Fibroblast of skin of left quadriceps (primary cell): ENCODE data around the gene TFF1.

Experiments used
- DNase-seq, 2 experiments: peaks; one replicate each; pipeline ENCODE4 v3.0.0-alpha.2; 2013; ENCODE audit warnings: low read depth in 2 of 2

Gene TFF1

DNA sequence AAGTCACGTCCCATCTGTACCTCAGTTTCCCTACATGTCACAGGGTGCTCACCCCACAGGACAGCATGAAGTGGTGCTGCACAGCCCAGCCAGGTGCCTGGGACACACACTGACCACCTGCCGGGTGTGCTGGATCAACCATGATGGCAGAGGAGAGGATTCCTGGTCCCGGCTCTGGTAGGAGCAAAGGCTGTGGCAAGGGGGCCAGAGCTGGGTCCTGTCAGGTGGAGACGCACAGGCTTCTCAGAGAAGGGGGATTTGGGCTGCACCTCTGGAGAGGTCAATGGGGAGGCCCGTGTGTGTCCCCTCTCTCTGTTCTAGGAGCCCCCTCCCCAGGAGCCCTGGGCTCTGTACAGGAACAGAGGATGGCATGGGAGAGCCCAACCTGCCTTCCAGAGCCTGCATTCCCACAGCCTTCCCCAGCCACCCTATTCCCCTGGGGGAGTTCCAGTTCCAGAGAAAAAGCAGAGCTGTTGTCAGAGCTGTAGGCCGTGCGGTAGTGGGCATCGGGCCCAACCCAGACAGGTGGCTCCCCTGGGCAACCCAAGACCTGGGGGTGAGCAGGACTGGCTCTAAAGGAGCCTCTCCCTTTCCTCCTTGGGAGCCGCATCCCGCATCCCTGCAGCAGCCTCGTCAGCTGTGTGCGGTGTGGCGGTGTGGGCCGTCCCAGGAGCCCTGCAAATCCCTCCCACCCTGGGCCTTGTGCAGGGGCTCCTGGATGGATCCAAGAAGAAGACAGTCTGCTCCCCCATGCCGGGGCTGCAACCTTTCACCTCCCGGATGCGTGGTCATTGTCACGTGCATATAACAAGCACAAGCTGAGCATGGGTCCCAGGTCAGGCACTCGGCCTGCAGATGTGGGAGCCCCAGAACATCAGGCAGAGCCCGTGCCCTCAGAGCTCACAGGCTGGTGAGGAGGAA is 48.2 kb downstream of the TFF1 start:
- DNase-seq = no peak

DNA sequence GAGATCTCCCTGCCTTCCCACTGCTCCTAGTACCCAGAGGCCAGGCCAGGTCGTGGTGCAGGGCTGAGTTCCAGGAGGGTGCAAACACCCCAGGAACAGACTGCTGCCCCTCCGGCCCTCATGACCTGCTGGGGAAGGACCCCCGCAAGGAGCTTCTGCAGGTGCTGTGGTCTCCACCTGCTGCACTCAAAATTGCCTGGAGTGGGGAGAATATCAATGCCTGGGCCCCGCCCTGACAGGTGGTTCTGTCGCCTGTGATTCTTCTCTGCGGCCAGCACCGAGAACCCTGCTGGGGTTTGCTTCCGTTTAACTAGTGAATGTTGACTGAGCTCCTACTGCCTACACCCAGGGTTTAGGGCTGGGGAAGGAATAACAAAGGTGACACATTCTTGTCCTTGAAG is 49.0 kb downstream of the TFF1 start:
- no peak for DNase-seq

DNA sequence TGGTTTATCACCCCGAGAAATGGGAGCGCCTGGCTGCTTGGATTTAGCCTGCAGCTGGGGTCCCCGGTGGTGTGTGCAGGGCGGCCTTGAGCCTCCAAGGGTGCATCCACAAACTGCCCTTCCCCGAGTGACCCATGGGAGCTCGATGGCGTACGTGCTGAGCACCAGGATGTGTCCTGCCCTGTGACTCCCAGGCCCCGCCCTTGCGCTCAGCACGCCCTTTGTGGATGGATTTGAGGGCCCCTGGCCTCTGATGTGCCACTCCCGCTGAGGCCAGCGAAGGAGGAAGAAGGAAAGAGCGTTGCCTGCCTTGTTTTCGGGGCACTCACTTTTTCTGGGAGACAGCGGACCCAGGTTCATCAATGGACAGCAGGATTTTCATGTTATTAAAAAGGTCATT is 49.4 kb downstream of the TFF1 start:
- DNase-seq = no peak

DNA sequence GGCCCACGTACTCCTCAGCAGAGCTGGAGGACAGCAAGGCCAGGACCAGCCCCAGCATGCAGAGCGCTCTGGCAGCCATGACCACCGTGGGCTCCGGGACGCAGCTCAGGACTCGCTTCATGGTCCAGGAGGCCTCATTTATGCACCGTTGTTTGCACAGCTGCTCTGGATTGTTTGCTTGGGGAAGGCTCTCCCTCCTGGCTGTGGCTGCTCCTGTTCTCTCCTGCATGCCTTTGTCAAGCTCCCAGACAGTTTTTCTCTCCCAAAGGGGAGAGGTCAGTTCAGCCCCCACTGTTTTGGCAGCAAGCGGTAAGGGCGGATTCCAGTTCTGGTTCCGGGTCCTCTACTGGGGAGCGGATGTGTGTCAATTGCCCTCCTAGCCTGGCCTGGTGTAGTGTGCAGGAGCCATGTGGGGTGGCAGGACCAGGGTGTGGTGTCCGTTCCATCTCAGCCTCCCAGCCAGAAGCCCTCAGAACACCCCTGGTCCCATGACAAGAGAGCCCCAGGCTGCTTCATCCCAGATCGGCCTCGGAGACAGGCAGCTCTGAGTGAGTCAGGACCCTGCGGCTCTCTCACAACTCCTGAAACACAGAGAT is 50.9 kb downstream of the TFF1 start, which contains the start of gene TFF3:
TFF3 (minus strand) TSS at position 114 of the 596 bp plus-strand sequence; CDS start at position 79, 35 bp downstream.
- no peak for DNase-seq

DNA sequence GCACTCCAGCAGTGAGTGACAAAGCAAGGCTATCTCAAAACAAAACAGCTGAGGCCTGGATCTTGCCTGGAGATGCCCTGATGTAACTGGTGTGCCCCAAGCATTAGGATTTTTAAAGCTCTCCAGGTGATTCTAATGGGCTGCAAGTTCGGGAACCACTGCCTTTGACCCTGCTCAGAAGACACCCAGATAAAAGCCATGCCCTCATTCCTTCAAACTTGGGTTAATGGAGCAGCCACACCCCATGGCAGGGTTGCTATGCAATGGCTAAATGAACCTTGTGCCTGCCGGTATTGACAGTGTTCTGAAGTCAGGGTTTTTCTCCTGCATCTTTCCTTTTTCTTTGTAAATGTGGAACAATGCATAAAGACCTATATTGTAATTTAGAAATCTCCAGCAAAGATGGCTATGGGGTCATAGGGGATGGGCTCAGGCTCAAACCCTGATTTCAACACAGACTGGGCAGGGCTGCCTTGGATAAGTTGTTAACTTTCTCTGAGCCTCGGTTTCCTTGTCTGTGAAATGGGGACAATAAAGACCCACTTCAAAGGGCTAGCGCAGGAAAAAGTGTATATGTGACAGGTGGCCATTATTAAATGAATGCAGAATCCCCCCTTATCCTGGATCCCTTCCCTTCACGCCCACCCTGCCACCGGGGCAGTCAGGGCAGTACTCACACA is 51.6 kb downstream of the TFF1 start:
- DNase-seq = no peak

DNA sequence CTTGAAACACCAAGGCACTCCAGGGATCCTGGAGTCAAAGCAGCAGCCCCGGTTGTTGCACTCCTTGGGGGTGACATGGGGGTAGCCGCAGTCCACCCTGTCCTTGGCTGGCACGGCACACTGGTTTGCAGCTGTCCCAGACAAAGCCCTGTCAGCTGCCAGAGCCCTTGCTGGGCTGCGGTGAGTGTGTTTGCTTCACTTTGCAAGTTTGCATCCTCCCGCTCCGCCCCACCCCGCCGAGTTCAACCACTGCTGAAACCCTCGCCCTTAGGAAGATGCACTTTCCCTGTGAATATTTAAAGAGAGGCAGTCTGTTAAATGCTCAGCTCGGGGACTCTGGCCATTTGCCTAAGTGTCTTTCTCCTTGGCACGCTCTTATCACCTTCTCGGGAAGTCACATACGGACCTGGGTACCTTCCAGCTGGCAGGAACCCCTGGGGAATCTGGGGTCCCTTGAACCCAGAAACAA is 52.8 kb downstream of the TFF1 start:
- no peak for DNase-seq

DNA sequence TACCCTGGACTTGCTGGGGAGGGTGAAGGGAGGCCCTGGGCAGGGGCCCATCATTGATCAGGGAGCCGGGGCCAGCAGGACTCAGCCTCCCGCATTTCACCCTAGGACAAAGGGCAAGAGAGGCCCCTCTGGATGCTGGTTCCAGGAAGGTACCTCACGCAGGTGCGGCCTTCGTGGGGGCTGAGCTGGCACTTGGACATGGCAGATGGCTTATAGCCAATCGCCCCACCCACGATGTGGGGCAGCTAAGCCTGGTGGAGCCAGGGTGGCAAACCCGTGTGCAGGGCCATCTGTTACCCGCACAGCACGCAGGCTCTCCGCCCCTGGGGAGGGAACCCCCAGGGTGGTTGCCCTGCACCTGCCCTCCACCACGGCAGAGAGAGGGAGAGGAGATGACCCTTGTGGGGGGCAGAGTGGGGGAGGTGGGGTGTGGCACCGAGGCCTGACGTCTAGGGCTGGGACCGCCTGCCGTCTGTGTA is 53.7 kb downstream of the TFF1 start:
- DNase-seq = no peak
